NCI-H748 treated with DMSO at 0.1 percent for 48 hours (cell line): ENCODE data around the gene ELOB.
A peak's percentile ranks its signal among the peaks of the same experiment; 100 is the strongest.

Experiments
- DNase-seq: peaks from one replicate; lab custom pipeline; 2025; lab: John Stamatoyannopoulos, UW

The ELOB gene

DNA sequence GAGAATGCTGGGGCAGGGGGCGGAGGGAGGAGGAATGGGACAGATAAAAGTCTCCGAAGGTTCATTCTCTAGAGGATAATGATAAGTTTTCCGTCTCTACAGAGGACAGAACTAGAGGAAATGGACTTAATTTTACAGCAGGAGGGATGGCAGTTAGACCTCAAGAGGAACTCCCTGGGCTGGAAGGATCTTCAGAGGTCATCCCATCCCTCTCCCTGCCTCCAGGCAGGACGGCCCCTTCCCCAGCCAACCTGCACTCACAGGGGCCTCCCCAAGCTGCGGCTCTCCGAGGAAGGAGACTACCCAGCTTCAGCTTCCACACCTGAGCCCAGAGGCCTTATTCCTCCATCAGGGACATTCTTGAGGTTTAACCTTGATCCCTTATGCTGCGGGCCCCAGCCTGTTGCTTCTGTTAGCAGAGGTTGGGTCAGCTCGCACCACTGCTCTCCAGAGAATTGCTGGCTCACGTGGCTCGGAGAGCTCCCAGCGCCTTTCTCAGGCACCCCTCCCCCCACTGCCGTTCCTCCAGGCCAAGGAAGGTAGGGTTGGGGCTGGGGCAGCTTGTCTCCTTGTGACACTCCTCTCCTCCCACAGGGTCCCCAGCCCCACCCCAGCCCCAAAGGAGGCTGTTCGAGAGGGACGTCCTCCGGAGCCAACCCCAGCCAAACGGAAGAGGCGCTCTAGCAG, 8.5 kb downstream of the ELOB start:
- no peak for DNase-seq

DNA sequence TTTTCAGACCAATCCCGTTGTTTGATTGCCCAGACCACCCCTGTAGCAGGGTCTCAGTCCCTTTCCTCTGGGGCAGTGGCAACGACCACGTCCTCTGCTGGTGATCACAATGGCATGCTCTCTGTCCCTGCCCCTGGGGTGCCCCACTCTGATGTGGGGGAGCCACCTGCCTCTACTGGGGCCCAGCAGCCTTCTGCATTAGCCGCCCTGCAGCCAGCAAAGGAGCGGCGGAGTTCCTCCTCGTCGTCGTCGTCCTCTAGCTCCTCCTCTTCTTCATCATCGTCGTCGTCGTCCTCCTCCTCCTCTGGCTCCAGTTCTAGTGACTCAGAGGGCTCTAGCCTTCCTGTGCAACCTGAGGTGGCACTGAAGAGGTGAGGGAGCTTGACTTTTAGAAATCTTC, 9.2 kb downstream of the ELOB start:
- DNase-seq: no peak

DNA sequence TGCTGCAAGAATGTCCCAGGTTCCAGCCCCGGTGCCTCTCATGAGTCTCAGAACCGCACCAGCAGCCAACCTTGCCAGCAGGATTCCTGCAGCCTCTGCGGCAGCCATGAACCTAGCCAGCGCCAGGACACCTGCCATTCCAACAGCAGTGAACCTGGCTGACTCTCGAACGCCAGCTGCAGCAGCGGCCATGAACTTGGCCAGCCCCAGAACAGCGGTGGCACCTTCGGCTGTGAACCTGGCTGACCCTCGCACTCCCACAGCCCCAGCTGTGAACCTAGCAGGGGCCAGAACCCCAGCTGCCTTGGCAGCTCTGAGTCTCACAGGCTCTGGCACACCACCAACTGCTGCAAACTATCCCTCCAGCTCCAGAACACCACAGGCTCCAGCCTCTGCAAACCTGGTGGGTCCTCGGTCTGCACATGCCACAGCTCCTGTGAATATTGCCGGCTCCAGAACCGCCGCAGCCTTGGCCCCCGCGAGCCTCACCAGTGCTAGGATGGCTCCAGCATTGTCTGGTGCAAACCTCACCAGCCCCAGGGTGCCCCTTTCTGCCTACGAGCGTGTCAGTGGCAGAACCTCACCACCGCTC, 9.8 kb downstream of the ELOB start:
- no peak for DNase-seq

DNA sequence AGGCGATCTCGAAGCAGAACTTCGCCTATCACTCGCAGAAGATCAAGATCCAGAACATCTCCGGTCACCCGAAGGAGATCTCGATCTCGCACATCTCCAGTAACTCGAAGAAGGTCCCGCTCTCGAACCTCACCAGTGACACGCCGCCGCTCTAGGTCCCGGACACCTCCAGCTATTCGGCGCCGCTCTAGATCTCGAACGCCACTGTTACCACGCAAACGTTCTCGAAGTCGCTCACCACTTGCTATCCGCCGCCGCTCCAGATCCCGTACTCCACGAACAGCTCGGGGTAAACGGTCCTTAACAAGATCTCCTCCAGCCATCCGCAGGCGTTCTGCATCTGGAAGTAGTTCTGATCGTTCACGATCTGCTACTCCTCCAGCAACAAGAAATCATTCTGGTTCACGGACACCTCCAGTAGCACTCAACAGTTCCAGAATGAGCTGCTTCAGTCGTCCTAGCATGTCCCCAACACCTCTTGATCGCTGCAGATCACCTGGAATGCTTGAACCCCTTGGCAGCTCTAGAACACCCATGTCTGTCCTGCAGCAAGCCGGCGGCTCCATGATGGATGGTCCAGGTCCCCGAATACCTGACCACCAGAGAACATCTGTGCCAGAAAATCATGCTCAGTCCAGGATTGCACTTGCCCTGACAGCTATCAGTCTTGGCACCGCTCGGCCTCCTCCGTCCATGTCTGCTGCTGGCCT, 10.5 kb downstream of the ELOB start:
- DNase-seq: no peak

DNA sequence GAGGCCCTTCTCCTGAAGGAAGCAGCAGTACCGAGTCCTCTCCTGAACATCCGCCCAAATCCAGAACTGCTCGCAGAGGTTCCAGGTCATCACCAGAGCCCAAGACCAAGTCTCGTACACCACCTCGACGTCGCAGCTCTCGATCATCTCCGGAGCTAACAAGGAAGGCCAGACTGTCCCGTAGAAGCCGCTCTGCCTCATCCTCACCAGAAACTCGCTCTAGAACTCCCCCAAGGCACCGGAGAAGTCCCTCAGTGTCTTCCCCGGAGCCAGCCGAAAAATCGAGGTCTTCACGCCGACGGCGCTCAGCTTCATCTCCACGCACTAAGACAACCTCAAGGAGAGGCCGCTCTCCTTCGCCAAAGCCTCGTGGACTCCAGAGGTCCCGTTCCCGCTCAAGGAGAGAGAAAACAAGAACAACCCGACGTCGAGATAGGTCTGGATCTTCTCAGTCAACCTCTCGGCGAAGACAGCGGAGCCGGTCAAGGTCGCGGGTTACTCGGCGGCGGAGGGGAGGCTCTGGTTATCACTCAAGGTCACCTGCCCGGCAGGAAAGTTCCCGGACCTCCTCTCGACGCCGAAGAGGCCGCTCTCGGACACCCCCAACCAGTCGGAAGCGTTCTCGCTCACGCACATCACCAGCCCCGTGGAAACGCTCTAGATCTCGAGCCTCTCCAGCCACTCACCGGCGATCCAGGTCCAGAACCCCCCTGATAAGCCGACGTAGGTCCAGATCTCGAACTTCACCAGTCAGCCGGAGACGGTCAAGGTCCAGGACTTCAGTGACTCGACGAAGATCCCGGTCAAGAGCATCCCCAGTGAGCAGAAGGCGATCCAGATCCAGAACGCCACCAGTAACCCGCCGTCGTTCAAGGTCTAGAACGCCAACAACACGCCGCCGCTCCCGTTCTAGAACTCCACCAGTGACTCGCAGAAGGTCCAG, 11.3 kb downstream of the ELOB start:
- no peak for DNase-seq

DNA sequence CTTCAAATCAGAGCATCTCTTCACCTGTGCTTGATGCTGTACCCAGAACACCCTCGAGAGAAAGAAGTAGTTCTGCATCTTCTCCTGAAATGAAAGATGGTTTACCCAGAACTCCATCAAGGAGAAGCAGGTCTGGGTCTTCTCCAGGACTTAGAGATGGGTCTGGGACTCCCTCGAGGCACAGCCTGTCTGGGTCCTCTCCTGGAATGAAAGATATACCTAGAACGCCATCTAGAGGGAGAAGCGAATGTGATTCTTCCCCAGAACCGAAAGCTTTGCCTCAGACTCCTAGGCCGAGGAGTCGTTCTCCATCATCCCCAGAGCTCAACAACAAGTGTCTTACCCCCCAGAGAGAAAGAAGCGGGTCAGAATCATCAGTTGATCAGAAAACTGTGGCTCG, 12.4 kb downstream of the ELOB start:
- DNase-seq: no peak

DNA sequence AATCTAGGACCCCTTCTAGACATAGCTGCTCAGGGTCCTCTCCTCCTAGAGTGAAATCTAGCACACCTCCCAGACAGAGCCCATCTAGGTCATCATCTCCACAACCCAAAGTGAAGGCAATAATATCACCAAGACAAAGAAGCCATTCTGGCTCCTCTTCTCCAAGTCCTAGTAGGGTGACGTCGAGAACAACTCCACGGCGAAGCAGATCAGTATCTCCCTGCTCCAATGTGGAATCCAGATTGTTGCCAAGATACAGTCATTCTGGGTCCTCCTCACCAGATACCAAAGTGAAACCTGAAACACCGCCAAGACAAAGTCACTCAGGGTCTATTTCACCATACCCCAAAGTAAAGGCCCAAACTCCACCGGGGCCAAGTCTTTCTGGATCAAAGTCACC, 13.9 kb downstream of the ELOB start:
- DNase-seq: no peak

DNA sequence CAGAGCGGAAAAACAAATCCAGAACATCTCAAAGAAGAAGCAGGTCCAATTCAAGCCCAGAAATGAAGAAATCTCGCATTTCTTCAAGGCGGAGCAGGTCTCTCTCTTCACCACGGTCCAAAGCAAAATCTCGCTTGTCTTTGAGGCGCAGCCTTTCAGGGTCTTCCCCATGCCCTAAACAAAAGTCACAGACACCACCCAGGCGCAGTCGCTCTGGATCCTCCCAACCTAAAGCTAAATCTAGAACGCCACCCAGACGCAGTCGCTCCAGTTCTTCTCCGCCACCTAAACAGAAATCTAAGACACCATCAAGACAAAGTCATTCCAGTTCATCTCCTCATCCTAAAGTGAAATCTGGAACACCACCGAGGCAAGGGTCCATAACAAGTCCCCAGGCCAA, 14.4 kb downstream of the ELOB start:
- no peak for DNase-seq

DNA sequence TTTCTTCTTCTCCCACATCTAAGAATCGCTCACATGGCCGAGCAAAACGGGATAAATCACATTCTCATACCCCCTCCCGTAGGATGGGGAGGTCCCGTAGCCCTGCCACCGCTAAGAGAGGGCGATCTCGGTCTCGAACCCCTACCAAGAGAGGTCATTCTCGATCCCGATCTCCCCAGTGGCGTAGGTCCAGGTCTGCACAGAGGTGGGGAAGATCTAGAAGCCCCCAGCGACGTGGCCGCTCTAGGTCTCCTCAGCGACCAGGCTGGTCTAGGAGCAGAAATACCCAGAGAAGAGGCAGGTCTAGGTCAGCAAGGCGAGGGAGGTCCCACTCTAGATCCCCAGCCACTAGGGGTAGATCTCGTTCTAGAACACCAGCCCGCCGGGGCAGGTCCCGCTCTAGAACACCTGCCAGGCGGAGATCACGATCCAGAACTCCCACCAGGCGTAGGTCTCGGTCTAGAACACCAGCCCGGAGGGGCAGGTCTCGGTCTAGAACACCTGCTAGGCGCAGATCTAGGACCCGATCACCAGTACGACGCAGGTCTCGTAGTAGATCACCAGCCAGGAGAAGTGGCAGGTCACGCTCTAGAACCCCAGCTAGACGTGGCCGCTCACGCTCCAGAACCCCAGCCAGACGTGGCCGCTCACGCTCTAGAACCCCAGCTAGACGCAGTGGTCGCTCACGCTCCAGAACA, 15.0 kb downstream of the ELOB start:
- no peak for DNase-seq

DNA sequence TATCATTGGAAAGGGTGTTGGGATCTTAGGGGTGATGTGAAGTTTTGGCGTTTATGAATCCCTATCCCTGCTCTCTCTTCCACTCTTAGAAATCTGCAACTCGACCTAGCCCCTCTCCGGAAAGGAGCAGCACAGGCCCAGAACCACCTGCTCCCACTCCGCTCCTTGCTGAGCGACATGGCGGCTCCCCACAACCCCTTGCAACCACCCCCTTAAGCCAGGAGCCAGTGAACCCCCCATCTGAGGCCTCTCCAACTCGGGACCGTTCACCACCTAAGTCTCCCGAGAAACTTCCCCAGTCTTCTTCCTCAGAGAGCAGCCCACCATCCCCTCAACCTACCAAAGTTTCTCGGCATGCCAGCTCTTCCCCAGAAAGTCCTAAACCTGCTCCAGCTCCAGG, 15.6 kb downstream of the ELOB start:
- no peak for DNase-seq

DNA sequence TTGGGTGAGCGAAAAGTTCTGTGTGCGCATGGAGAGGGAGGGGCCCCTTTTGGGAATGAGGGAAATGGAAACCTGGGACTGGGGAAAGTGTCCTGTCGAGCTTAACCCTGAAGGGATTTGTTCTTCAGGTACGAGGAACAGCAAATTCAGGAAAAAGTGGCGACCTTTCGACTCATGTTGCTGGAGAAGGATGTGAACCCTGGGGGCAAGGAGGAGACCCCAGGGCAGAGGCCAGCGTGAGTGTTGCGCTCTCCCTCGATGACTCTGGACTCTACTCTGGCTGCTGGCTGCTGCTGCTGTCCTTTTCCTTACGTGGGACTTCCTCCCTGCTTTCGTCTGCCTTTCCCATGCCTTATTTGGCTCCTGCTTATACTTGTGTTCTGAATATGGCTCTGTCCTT, 19.7 kb downstream of the ELOB start:
- DNase-seq: no peak

DNA sequence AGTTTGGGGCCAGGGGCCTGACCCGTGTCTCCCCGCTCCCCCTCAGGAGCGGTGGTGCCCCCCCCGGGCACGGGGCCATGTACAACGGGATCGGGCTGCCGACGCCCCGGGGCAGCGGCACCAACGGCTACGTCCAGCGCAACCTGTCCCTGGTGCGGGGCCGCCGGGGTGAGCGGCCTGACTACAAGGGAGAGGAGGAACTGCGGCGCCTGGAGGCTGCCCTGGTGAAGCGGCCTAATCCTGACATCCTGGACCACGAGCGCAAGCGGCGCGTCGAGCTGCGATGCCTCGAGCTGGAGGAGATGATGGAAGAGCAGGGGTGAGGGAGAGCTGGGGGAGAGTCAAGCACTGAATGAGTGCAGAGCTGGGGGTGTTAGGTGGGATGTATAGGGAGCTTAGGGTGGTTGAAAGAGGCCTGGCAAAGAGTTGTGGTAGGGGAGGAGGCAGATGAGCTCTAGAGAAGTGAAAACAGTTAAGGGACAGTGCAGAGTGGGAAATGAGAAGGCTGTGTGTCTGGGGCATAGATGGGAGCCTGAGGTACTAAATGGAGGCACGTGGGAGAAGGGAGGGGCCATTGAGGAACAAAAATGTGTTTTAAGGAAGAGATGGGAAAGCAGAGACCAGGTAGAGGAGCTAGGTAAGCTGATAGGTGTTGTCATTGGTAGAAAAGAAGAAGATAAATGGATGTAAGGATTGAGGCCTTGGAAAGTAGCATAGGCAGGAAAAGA, 20.6 kb downstream of the ELOB start:
- no peak for DNase-seq

DNA sequence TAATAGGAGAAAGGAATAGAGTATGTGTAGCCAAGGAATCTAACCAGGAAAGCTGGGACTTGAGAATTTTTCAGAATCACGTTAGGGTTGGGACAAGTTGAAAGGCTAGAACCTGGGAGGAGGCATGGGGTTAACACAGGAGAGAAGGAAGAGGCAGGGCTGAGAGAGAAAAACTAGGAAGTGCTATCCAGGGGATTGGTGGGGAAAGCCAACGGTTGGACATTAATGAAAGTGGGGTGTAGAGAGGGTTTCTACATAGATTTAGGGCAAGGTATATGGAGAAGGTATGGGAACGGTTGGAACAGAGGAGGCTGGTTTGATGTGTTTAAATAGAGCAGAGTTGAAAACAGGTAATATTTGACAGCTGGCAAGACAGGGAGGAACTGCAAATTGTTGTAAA, 21.9 kb downstream of the ELOB start:
- DNase-seq: no peak

DNA sequence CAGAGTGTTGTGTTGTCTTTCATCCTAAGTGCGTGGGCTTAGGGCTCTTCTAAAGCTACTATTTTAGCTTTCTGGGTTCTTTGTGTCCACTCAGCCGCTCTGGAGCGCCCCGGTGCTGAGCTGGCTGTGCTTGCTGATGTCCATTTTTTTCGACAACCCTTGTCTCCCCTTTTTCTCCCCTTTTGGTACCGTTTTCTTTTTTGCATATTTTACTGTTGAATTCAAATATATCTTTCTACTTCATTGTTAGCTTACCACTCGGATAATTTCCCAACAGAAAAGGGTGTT, 23.4 kb downstream of the ELOB start:
- no peak for DNase-seq

DNA sequence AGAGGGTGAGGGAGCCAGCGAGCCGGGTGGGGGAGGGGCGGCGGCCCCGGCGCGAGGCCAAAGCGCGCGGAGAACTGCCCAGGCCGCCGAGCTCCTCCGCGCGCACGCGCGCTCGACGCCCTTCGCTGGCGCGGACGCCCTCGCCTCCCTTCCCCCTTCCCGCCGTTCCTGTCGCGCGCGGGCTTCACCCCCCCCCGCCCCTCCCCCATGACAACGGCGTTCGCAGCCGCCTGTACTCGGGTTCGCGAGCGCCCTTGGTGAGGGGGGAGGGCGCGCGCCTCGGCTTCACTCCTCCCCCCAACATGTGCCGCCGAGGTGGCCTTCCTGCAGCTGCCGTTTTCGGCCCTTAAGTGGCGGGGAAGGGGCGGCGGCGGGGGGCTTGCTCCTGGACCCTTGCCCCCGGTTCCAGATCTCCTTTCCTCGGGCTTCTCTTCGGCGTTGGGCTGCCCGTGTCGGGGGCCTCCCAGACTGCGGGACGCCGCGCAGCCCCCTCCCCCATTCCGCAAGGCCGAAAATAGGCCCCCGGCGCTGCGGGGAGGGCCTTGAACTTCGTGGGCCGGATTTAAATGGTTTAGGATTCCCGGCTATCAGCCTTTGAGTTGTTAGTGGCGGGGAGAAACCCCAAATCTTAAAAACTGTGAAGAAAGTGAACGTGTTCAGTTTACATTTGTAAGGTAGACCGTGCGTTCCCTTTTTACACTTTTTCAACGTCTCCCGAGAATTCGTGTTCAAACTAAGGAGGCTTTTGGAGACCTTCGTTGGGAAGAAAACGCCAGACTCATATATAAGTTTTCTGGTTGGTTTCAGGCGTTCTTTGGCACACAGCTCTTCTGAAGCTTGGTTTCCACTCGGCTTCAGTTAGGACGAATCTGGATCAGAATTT, 24.0 kb downstream of the ELOB start:
- peak; percentile 9 for DNase-seq

DNA sequence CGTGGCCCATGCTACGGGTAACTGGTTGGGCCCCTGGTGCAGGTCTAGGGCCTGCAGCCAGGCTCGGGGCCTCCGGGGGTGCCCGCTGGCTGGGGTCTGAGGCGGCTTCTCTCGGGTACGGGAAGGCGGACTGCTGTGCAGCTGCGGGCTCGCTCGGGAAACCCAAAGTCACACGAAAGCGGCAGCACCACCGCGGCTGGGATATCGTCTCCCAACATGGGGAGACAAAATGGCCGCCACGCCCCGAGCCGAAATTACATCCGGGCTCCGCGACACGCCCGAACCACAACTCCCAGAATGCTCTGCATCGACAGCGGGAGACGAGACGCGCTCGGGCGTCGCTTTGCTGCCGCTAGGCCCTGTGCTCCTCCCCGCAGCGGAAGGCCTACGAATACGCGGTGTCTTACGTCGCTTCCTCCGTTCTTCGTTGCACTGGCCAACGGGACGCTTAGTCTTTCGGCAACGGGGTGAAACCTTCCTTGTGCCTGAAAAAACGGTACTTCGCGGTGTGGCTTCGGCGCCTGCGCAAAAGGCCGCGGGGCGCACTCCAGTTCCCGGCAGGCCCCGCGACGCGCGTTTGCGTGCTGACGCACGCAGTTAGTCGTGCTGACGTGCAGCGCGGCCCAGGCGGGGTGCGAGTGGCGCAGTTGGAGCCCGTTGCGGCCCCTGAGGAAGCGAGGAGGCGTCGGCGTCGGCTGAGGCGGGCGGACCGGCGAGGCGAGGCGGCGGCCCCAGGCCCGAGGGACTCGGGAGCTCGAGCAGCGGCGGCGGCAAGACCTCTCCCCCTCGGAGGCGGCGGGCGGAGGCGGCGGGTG, 24.8 kb downstream of the ELOB start, which contains the start of gene SRRM2:
Gene SRRM2 (plus strand): TSS at position 604 of the 815 bp plus-strand sequence. CDS start 3,727 bp downstream, outside the sequence.
- DNase-seq: peak; percentile 72

DNA sequence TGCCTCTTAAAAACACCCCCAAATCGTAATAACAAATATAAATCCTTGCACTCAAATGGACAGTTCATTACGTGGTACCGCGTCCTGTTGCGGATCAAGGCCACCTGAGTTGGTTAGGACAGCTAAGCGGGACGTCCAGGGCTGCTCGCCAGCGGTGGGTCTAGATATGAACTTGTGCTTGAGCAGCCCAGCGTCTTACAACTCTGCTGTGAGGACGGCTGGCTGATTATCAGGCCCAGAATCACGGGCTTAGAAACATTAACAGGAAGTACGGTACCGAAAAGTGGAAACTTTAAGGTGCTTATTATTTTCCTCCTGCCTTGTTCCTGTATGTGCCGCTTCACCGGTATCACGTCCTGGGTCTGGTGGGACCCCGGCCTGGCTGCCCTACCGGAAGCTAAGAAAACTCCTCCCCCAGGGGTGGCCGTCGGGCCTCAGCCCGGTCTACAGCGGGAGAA, 25.5 kb downstream of the ELOB start:
- DNase-seq: peak; percentile 36

DNA sequence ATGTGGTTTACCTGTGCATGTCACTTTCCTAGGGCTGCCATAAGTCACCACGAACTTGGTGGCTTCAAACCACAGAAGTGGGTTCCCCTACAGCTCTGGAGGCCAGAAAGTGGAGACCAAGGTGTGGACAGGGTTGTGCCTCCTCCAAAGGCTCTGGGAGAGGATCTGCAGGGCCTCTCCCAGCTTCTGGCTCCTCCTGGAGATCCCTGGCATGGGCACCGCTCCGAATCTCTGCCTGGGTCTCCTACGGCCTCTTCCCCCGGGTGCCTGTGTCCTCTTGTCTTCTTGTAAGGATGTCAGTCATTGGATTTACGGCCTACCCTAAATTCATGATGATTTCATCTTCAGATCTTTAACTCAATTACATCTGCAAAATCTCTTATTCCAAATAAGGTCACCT, 27.1 kb downstream of the ELOB start:
- no peak for DNase-seq

DNA sequence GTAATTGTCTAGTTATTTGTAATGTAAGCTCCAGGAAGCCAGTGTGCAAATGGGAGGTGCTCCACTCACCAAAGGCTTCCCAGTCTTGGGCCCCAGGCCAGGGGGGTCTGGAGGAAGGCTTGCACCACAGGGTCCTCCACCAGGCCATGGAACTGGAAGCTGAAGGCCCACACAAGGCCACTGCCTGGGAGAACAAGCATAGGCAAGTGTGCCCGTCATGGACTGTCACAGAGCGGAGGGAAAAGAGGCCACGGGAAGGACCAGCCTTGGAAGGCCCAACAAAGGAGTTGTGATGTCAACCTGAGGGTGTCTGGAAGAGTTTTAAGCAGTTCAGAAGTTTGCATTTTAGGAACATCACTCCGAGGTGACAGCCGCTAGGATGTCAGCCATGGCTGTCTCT, 27.6 kb downstream of the ELOB start:
- DNase-seq: no peak
